ENCODE measurements around the gene KIF20B. TPM values are rescaled to one million over a fixed set of nuclear protein-coding genes. Genes with fewer than 3 reads are reported as not detected.

Gene KIF20B
- polyA plus RNA-seq, 1 donor from 2014 or later: 28.8 TPM

- Mint-ChIP-seq H3K36me3 (peaks cover 2% of the 10 kb centered on the region), H3K4me3 (no peak overlapping the region), H3K27ac (peak overlapping the region in 1 of 3 donors; percentile 61), H3K4me1 (peaks cover 0 to 8% (median 5%) of the 10 kb centered on the region in 3 donors), H3K27me3 (no peaks in the 10 kb centered on the region), H3K9me3 (no peaks in the 10 kb centered on the region)
These were observed 32.9 kb upstream of the KIF20B start for GRCh38 chr10:89668386-89669071.

GRCh38 chr10:89669985-89670384, 31.4 kb upstream of the KIF20B start:
- Mint-ChIP-seq H3K27ac (no peak overlapping the region), H3K27me3 (no peaks in the 10 kb centered on the region), H3K4me3 (no peak overlapping the region), H3K4me1 (peaks cover 0 to 11% (median 10%) of the 10 kb centered on the region in 3 donors), H3K9me3 (no peaks in the 10 kb centered on the region), H3K36me3 (peaks cover 2% of the 10 kb centered on the region)

- Mint-ChIP-seq H3K27ac (no peak overlapping the region), H3K36me3 (peaks cover 2% of the 10 kb centered on the region), H3K27me3 (no peaks in the 10 kb centered on the region), H3K4me3 (no peak overlapping the region), H3K9me3 (no peaks in the 10 kb centered on the region), H3K4me1 (peaks cover 0 to 11% (median 10%) of the 10 kb centered on the region in 3 donors)
These were observed 30.5 kb upstream of the KIF20B start for GRCh38 chr10:89670926-89671325.

- Mint-ChIP-seq H3K4me3 (no peak overlapping the region), H3K36me3 (no peaks in the 10 kb centered on the region), H3K27ac (no peak overlapping the region), H3K9me3 (no peaks in the 10 kb centered on the region), H3K27me3 (no peaks in the 10 kb centered on the region), H3K4me1 (peaks cover 0 to 10% (median 10%) of the 10 kb centered on the region in 3 donors)
These were observed 24.0 kb upstream of the KIF20B start for GRCh38 chr10:89677341-89677740.

DNA sequence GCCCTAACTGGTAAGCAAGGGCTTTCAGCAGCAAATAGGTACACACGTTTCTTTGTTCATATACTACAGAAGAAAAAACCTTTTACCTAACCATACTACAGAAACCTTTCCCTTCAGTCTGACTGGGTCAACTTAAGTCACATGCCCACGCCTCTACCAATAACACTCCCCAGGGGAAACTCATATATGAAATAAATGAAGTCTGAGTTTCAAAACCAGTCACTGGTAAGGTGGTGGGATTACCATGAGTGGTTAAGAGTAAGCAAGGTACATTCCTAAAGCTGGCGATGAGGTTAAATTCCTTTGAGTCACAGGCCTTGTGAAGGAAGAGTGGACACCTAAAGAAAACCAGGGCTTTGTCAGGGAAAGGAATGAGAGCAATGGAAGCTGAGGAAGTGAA, 21.4 kb upstream of the KIF20B start:
- H3K27me3 Mint-ChIP-seq: no peaks in the 10 kb centered on the region
- H3K36me3 Mint-ChIP-seq: no peaks in the 10 kb centered on the region
- H3K9me3 Mint-ChIP-seq: no peaks in the 10 kb centered on the region
- H3K4me3 Mint-ChIP-seq: no peak overlapping the region
- no peaks in the 10 kb centered on the region for H3K4me1 Mint-ChIP-seq
- H3K27ac Mint-ChIP-seq: no peak overlapping the region

DNA sequence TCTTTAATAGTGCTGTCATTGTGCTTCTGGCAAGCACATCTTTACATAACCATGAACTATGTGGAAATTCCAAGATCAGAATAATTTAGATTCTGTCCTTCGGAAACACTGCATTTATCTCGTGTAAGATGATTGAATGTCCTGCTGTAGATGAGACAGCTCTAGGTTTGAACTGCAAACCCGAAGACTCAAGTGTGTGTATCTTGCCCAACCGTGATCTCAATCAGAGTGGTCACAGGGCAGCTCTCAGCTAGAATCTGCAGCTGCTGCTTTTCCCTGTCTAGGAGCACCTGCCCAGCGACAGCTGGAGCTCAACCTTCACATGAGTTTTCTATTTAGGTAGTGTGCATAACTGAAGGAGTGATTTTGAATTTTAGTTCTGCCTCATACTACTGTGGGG, 17.5 kb upstream of the KIF20B start:
- Mint-ChIP-seq H3K36me3 (no peaks in the 10 kb centered on the region), H3K27me3 (no peaks in the 10 kb centered on the region), H3K27ac (no peak overlapping the region)

DNA sequence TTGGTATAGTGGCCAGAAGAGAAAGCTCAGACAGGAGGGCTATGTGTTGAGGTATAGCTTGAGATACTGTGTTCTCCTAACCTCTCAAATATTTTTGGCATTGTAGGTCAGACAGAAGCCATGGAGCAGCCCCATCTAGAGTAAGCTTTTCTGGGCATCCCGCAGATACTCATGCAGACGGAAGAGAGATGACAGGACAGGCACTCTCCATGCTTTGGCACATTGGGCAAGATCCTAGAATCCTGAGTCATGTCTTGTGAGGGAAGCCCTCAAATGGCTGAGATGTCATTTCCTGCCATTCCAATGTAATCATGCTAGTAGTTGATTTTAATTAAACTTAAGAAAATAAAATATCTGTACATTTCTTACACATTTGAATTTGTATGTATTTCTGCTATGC, 16.8 kb upstream of the KIF20B start:
- H3K27me3 Mint-ChIP-seq: no peaks in the 10 kb centered on the region
- no peaks in the 10 kb centered on the region for H3K36me3 Mint-ChIP-seq
- peaks cover 0 to 4% (median 4%) of the 10 kb centered on the region in 3 donors for H3K4me1 Mint-ChIP-seq
- H3K4me3 Mint-ChIP-seq: no peak overlapping the region
- no peaks in the 10 kb centered on the region for H3K9me3 Mint-ChIP-seq
- H3K27ac Mint-ChIP-seq: no peak overlapping the region

More for the DNA sequence above, 17.5 kb upstream of the KIF20B start:
- Mint-ChIP-seq H3K9me3 (no peaks in the 10 kb centered on the region), H3K4me3 (no peak overlapping the region), H3K4me1 (peaks cover 0 to 4% (median 4%) of the 10 kb centered on the region in 3 donors)

- Mint-ChIP-seq H3K27me3 (no peaks in the 10 kb centered on the region), H3K4me1 (peaks cover 0 to 4% (median 4%) of the 10 kb centered on the region in 3 donors), H3K4me3 (no peak overlapping the region), H3K36me3 (no peaks in the 10 kb centered on the region), H3K9me3 (no peaks in the 10 kb centered on the region), H3K27ac (no peak overlapping the region)
These were observed 15.5 kb upstream of the KIF20B start for GRCh38 chr10:89685936-89686335.

DNA sequence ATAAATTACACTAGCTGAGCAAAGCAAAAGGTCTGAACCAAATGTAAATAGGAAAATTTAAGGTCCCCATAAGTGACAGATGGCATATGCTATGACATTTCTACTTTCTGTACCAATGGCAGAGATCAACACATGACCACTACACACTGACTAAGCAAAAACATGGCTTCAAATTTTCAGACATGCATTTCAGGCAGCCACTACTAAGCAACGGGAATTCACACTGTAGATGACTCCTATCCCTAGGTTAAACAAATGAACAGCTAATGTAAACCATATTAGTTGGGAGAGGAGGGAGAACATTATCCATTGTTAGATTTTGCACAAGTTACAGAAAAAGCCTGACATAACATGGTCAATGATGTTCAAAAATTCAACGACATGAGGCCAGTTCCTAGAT, 11.4 kb upstream of the KIF20B start:
- Mint-ChIP-seq H3K4me3 (no peak overlapping the region), H3K27me3 (no peaks in the 10 kb centered on the region), H3K9me3 (no peaks in the 10 kb centered on the region), H3K4me1 (peaks cover 0 to 5% (median 4%) of the 10 kb centered on the region in 3 donors), H3K27ac (no peak overlapping the region), H3K36me3 (no peaks in the 10 kb centered on the region)

- Mint-ChIP-seq H3K36me3 (no peaks in the 10 kb centered on the region), H3K4me1 (peaks cover 0 to 3% (median 2%) of the 10 kb centered on the region in 3 donors), H3K4me3 (no peak overlapping the region), H3K27me3 (no peaks in the 10 kb centered on the region), H3K27ac (no peak overlapping the region), H3K9me3 (no peaks in the 10 kb centered on the region)
These were observed 9.0 kb upstream of the KIF20B start for GRCh38 chr10:89692416-89692815.

- Mint-ChIP-seq H3K27ac (no peak overlapping the region), H3K36me3 (no peaks in the 10 kb centered on the region), H3K27me3 (no peaks in the 10 kb centered on the region), H3K4me1 (peaks cover 0 to 2% (median 0%) of the 10 kb centered on the region in 3 donors), H3K4me3 (no peak overlapping the region), H3K9me3 (no peaks in the 10 kb centered on the region)
These were observed 8.2 kb upstream of the KIF20B start for GRCh38 chr10:89693176-89693575.

DNA sequence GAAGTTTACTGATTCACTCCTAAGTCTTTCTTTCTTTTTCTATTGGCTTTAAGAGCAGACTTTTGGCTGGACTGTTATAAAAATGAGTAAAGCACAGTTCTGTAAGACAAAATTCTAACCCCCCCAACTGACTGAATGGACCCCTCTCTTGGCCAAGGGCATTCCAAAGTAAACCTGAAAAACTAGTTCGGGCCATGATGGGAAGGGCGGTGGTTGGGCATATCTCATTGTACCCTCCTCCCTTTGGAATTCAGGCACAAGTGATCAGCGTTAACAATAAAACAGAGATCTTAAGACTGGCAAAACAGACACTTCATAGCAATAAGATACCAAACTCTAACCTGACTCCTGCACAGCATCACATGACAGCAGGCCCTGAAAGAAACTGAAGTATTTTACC, 6.1 kb upstream of the KIF20B start:
- Mint-ChIP-seq H3K4me3 (no peak overlapping the region), H3K27ac (no peak overlapping the region), H3K27me3 (no peaks in the 10 kb centered on the region), H3K36me3 (no peaks in the 10 kb centered on the region), H3K9me3 (no peaks in the 10 kb centered on the region), H3K4me1 (peaks cover 0 to 5% (median 2%) of the 10 kb centered on the region in 3 donors)

DNA sequence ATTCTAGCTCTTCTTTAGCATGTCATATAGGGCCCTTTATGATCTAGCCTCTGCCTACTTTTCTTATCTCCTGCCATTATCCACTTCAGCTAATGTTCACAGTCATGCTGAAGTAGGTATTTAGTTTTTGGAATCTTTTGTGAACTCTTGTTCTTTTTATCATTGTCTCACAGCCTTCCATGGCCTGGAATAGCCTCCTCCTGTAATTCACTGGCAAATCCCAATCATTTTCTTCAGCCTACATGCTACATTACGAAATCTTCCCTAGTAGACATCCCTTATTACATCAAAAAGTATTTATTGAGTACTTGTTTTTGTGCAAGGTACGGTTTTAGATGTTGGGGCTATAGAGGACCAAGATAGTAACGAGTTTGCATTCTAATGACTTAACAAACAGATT, 3.4 kb upstream of the KIF20B start:
- H3K36me3 Mint-ChIP-seq: peaks cover 2% of the 10 kb centered on the region
- no peaks in the 10 kb centered on the region for H3K27me3 Mint-ChIP-seq
- H3K9me3 Mint-ChIP-seq: no peaks in the 10 kb centered on the region
- H3K4me3 Mint-ChIP-seq: no peak overlapping the region
- H3K4me1 Mint-ChIP-seq: peaks cover 9 to 14% (median 12%) of the 10 kb centered on the region in 3 donors
- H3K27ac Mint-ChIP-seq: no peak overlapping the region

DNA sequence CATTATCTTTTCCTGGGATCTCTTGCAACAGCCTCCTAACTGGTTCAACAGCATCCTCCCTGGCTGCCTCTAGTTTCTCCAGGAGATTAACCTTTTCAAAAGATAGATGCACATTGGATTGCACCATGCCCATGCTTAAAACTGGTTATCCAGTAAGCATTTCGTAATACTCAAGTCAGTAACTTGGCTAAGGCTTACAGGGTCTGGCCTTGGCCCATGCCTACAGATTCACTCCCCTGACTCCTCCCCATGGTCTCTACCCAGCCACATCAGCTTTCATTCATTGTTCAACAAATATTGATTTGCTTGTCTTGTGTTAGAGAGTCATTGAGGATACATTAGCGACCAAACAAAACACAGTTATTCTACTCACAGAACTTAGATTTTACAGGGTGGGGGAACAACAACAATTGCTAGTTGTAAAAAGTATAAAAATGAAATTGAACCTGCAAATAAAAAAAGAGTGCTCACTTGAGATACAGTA, 1.8 kb upstream of the KIF20B start:
- Mint-ChIP-seq H3K27ac (peak overlapping the region in 1 of 3 donors; percentile 82), H3K27me3 (no peaks in the 10 kb centered on the region), H3K36me3 (peaks cover 2% of the 10 kb centered on the region), H3K4me1 (peaks cover 9 to 17% (median 15%) of the 10 kb centered on the region in 3 donors), H3K9me3 (no peaks in the 10 kb centered on the region), H3K4me3 (peak overlapping the region in 3 of 4 donors; percentile 47 to 93 (median 53))

- Mint-ChIP-seq H3K36me3 (peaks cover 2% of the 10 kb centered on the region), H3K9me3 (no peaks in the 10 kb centered on the region), H3K4me3 (peak overlapping the region; percentile 93 to 98 (median 98)), H3K4me1 (peaks cover 9 to 20% (median 16%) of the 10 kb centered on the region in 3 donors), H3K27ac (peak overlapping the region; percentile 86 to 98 (median 97)), H3K27me3 (no peaks in the 10 kb centered on the region)
These were observed 508 bp upstream of the KIF20B start for GRCh38 chr10:89700923-89701241.

- Mint-ChIP-seq H3K27me3 (no peaks in the 10 kb centered on the region), H3K36me3 (peaks cover 3% of the 10 kb centered on the region), H3K27ac (peak overlapping the region; percentile 86 to 98 (median 97)), H3K4me3 (peak overlapping the region; percentile 93 to 98 (median 98)), H3K4me1 (peaks cover 14 to 20% (median 19%) of the 10 kb centered on the region in 3 donors), H3K9me3 (no peaks in the 10 kb centered on the region)
These were observed 711 bp downstream of the KIF20B start for GRCh38 chr10:89702121-89702480.

Data from IgD-negative memory B cell (primary cell).